ENCODE measurements around the gene LONP2. TPM values are rescaled to one million over a fixed set of nuclear protein-coding genes. Genes with fewer than 3 reads are reported as not detected.

The LONP2 gene, protein sequence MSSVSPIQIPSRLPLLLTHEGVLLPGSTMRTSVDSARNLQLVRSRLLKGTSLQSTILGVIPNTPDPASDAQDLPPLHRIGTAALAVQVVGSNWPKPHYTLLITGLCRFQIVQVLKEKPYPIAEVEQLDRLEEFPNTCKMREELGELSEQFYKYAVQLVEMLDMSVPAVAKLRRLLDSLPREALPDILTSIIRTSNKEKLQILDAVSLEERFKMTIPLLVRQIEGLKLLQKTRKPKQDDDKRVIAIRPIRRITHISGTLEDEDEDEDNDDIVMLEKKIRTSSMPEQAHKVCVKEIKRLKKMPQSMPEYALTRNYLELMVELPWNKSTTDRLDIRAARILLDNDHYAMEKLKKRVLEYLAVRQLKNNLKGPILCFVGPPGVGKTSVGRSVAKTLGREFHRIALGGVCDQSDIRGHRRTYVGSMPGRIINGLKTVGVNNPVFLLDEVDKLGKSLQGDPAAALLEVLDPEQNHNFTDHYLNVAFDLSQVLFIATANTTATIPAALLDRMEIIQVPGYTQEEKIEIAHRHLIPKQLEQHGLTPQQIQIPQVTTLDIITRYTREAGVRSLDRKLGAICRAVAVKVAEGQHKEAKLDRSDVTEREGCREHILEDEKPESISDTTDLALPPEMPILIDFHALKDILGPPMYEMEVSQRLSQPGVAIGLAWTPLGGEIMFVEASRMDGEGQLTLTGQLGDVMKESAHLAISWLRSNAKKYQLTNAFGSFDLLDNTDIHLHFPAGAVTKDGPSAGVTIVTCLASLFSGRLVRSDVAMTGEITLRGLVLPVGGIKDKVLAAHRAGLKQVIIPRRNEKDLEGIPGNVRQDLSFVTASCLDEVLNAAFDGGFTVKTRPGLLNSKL
- polyA plus RNA-seq (ENCODE audit: insufficient read length in 4 of 4): 10 to 100 TPM; 58.0 to 79.5 (median 67.6) TPM

DNA sequence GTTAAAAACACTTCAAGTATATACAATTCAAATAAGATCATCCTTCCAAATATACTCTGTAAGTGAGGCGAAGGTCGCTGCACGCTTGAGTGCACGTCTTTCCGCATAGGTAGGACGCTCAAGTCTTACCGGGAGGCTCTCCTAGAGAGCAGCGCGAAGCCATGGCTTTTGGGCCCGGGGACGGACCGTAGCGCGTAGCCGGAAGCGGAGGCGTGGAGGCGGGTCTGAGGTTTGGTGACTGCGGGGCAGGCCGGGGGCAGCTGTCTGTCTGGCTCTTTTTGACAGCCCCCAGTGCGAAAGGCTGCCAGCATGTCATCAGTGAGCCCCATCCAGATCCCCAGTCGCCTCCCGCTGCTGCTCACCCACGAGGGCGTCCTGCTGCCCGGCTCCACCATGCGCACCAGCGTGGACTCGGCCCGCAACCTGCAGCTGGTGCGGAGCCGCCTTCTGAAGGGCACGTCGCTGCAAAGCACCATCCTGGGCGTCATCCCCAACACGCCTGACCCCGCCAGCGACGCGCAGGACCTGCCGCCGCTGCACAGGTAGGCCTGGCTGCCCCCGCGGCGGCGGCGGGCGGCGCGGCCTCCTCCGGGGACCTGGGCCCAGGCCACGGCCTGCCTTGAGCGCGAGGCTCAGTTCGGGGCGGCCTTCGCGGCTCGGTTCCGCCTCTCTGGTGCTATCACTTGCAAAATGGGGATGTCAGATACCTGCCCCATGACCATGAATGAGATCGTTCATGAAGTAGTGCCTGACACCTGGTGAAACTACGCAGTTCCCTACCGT is at the start of gene LONP2:
TSS of gene LONP2 (plus strand) at position 221 of the 783 bp plus-strand sequence. CDS start at position 310, 89 bp downstream.
- DNase-seq (ENCODE audit: low read depth in 4 of 4, low spot score in 2 of 4): peak; percentile 77 to 88 (median 82)

DNA sequence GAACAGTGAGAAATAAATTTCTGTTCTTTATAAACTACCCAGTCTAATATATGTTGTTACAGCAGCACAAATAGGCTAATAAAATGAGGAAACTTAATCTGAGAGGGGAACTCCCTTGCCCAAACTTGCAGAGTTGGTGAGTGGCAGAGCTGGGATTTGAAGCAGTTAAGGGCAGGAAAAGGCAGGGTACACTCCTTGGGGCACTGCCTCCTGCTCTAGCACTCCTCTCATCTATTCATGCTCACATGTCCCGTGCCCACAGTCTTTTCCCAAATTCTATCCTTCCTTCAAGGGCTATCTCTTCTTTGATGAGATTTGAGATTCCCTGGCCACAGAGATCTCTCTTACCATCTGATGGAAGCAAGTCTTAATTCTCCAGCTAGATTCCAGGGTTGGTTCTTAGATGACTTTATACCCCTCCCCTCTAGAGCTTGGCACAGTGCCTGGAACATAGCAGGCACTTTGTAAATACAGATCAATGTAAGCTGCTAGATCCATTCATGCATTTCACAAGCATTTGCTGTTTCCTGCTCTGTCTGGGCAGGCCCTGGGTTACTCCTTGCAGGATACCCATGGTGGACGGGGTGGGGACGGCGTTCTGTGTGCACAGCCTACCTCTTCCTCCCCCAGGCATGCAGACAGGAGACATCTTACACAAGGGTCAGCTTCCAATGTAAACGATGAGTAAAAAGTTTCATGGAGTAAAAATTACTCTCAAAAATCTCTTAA is 49.1 kb upstream of the LONP2 start:
- DNase-seq (ENCODE audit: low read depth in 4 of 4, low spot score in 2 of 4): peak in 2 of 4 donors; percentile 7 to 12

DNA sequence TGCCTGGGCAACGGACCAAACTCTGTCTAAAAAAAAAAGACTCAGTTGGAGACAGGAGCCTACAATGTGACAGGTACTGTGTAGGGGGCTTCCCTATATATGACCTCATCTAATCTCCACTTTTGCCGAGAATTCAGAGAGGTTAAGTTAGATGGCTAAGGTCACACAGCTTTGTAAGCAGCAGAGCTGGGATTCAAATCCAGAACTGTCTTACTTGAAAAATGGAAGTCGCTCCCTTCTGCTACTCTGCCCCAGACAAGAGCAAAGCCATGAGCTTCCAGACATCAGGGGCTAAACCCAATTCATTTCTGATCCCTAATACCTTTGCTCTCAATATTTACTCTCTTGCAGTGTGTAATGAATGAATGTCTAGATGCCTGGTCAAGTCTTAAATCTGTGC is 46.8 kb upstream of the LONP2 start:
- no peak for DNase-seq (ENCODE audit: low read depth in 4 of 4, low spot score in 2 of 4)

DNA sequence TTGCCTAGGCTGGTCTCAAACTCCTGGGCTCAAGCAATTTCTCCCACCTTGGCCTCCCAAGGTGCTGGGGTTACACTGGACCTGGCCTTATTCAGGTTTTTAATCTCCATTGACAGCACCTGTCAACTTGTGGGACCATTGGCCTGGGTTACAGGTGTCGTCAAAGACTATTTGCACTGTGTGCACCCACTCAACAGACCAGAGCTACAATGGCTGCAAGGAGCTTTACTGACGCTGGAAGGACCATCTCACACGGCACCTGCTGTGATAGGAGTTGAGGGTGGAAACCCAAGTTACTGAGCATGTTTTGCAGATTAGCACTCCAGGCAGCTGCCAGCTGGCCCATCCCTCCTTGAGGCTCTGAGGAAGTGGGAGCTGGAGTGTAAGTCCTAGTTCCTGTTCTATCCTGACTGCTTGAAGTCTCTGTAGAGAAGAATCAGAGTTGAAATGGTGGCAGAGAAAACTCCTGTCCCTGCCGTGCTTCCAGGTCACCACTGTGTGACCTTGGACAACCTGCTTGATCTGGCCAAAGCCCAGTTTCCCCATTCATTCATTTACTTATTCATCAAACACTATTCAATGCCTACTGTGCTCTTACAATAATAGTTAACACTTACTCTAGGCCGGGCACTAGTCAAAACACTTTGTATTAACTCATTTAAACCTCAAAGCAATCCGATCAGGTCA is 42.4 kb upstream of the LONP2 start:
- DNase-seq (ENCODE audit: low read depth in 4 of 4, low spot score in 2 of 4): no peak

DNA sequence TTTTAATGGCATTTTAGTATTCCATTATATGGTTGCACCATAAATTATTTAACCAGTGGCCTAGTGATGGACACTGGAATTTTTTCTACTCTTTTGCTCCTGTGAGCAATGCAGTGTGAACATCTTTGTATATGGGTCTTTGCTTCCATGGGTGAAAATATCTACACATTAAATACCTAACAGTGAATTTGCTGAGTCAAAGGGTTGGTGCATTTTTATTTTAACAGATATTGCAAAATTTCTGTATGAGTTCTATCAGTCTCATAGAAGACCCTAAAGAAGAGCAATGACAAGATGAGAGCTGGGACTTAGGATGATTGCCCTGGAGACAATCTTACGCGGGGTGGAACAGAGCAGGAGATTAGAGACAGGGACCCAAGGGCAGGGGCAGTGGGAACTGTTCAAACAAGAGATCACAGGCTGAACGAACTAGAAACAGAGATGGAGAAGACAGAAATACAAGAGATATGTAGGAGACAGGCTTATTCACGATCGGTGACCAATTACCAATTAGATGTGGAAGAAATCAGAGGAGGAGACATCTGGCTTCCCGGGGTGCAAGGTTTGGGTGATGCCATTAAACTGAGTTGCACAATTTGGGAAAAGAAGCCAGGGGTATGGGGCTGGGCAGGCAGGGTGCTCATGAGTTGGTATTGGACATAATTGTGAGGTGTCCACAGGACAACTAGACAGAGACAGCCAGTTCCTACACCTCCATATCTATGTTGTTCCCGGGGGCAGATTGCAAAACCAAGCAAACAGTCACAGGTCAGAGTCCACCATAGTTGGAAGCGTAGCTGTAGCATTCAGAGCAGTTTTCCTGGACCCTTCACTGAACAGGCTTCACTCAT is 39.9 kb upstream of the LONP2 start:
- no peak for DNase-seq (ENCODE audit: low read depth in 4 of 4, low spot score in 2 of 4)

DNA sequence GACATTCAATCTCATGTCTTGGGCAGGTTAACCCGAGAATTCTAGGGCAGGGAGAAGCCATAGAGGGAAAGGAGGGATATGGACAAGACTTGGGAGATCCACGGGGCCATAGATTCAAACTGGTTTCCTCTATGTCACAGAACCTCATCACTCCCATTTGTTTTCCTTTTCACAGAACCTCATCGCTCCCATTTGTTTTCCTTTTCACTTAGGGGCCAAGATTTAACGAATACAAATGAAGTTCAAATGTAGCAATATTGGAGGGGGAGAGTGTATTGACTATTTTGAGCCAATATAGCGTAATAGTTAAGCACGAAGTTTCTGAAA is 39.3 kb upstream of the LONP2 start:
- no peak for DNase-seq (ENCODE audit: low read depth in 4 of 4, low spot score in 2 of 4)

DNA sequence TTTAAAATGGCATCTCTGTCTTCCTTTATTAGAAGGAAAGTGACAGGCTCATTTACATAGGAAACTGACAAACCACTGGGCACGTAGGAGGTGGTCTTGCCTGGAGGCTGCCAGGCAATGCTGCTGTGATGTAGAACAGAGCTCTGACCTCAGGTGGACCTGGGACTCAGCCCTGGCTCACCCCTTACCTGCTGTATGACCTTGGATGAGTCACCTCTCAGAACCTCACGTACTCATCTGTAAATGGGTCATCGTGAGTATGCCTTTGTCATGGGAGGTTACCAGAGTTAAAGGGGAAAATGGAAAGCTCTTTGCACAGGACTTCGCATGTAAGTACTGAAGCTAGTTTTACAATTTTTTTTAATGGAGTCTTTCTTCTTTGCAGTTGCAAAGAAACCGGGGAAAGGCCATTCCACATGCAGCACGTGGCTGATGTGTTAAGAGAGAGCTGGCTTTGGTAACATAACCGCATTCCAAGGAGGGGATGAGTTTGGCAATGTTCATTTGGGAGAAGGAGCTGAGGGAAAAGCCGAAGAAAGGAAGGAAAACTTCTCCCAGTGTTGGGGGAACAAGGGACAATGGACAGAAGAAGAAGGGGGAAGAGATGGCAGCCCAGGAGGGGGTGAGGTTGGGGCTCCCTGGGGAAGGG is 37.4 kb upstream of the LONP2 start:
- no peak for DNase-seq (ENCODE audit: low read depth in 4 of 4, low spot score in 2 of 4)

DNA sequence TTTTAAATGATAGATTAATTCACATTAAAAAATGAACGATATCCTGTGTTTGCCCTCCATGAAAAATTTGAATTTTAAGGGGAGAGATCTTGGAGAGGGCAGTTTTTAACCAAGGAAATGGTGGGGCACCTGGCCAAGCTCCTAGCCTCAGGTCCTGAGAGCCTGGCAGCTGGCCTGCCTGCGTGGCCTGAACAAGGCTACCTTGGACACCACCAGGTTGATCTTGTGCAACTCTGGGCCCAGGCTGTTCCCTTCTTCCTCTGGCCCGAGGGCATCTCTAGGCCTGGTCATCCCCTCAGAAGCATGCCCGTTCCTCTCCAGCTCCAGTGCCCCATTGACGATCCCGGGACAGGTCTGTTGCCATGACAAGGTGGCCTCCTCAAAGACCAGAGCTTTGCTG is 33.4 kb upstream of the LONP2 start:
- DNase-seq (ENCODE audit: low read depth in 4 of 4, low spot score in 2 of 4): no peak

DNA sequence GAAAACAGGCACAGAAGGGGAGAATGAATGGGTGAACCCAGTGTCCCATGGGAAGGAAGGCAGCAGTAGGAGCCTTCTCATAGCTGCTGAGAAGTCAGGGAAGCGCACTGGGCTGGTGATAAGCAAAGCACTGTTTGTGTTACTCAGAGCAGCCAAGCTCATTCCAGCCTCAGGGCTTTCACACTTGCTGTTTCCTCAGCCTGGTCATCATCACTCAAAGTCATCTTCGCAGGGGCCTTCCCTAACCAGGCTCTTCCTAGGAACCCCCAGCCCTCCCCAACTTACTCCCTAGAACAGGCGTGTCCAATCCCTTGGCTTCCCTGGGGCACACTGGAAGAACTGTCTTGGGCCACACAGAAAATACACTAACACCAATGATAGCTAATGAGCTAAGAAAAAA is 32.1 kb upstream of the LONP2 start:
- DNase-seq (ENCODE audit: low read depth in 4 of 4, low spot score in 2 of 4): no peak

DNA sequence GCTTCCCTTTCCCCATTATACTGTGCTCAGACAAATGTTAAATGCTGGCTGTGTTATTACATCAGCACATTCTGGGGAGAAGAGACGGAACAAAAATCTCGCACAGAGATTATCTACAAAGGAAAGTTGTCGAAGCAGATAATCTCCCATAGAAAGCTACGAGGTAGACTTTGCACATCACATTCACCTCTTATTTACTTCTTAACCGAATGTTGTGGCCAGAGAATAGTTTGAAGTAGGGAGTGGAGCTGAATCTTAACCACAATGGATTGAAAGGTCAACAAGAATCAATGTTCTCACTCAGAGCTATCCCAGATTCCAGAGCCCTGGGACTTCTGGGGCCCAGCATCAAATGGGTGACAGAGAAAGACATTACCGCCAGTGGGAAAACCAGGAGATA is 28.4 kb upstream of the LONP2 start:
- DNase-seq (ENCODE audit: low read depth in 4 of 4, low spot score in 2 of 4): no peak

DNA sequence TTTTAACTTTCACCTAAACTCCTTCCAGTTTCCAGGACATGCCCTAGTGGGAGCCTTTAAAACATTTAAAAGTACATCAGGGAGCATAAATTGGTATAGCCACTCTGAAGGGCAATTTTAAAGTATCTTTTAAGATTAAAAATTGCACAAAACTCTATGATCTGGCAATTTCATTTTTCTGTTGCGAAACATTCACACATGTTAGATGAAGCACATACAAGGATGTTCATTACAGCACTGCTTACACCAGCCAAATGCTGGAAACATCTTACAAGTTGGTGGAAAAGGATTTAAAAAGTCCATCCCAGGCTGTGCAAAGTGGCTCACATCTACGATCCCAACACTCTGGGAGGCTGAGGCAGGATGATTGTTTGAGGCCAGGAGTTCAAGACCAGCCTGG is 26.4 kb upstream of the LONP2 start:
- DNase-seq (ENCODE audit: low read depth in 4 of 4, low spot score in 2 of 4): no peak

DNA sequence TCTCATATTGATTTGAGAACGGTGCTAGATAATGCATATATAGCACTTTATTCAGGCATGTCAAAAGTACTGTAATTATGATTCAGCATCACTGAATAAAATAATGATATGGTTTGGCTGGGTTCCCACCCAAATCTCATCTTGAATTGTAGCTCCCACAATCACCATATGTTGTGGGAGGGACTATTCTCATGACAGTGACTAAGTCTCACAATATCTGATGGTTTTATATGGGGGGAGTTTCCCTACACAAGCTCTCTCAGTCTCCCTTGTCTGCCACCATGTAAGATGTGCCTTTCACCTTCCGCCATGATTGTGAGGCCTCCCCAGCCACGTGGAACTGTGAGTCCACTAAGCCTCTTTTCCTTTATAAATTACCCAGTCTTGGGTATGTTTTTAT is 25.6 kb upstream of the LONP2 start:
- DNase-seq (ENCODE audit: low read depth in 4 of 4, low spot score in 2 of 4): no peak

DNA sequence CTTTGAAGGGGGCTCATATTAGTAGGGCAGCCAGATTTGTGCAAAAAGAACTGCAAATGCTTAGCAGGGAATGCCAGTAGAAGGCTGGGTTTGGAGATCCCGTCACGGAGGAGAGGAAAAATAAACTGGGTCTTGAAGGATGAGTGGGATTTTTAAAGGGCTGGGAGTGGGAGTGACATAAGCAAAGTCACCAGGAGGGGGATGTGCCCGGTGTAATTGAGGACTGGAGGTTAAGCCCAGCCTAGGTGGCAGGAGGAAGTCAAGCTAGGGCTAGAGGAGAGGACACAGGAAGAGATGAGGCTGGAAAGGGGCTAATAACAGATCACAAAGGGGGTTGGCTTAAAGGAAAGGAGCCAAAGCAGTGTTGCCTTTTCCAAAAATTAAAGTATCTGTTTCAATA is 23.2 kb upstream of the LONP2 start:
- no peak for DNase-seq (ENCODE audit: low read depth in 4 of 4, low spot score in 2 of 4)

DNA sequence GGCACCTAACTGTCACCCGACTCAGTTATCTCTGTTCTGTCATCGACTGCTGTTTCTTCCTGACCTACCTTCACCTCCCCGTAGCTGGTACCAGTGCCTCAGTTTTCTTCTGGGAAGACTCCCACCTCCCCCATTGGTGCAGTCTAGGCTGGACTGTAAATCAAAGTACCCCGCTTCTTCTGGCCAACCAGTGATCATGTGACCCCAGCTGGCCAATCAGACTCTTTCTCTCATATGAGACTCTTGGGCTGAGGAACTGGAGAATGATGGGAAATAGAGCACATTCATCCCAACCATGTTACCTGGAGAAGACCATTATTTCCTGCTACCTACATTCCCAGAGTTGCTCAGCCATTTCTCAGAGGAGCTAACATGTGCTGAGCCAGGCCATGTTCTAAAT is 20.6 kb upstream of the LONP2 start:
- DNase-seq (ENCODE audit: low read depth in 4 of 4, low spot score in 2 of 4): no peak

DNA sequence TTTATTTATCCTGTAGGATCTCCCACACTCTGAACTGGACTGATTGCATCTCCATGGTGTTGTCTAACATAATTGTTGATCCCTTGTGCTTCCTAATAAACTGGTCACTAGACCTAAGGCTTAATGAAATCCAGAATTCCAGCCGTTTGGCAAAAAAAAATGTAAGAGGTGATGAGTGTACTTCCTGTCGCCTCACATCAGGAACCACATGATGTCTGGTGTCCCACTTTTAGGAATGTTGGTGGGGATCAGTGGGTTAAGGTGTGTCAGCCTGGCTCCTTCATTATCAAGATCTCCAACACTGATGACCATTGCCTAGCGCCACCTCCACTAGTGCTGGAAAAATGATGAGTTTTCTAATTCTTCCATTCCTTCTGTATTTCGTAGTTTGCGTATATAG is 18.6 kb upstream of the LONP2 start:
- no peak for DNase-seq (ENCODE audit: low read depth in 4 of 4, low spot score in 2 of 4)

DNA sequence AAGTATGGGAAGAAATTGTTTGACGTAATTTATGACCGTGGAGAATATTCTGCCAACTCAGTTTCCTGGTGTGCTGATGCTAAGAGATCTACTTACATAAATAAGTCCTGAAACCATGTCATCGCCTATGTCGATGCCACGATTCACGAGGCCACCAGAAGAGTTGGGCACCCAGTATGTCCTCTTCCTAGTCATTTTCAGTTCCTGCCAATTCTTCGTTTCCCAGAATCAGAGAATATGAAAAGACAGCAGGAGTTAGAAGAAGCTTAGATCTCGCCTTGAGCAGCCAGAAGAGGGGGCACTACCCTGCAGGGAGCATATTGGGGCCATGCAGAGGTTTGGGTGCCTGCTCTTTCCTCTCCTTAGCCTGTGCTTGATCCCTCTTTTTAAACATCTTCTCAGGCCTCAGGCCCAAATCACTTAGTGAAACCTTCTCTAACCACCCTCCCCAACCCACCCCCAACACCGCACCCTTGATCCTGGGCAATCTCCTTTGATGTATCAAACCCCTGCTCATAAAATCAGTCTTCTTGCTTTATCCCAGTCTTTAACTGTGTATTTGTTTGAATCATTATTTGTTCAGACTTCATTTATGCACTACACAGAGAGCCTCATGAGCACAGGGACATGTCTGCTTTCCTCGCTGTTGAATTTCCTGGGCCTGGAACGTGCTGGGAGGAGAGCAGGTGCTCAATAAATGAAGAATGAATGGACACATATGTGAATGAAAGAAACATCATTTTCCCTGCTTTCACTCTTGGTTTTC is 12.2 kb upstream of the LONP2 start:
- no peak for DNase-seq (ENCODE audit: low read depth in 4 of 4, low spot score in 2 of 4)

DNA sequence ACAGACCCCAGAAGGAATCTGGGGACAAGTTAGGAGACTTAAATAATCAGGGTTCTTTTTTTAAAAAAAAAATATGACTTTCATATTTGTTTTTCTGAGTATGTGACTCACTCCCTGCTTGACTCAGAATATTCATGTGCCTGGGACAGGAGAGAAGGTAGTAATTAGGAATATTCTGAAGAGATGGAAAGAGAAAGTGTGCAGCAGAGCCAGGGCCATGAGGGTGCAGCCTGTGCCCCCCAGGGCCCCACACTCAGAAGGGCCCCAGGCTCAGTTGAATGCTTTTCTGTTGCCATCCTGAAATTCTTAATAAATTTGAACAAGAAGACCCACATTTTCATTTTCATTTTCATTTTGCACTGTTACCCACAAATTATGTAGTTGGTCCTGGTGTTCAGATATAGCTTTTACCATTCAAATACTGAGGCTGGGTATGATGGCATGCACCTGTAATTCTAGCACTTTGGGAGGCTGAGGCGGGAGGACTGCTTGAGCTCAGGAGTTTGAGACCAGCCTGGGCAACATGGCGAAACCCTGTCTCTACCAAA is 11.5 kb upstream of the LONP2 start:
- DNase-seq (ENCODE audit: low read depth in 4 of 4, low spot score in 2 of 4): no peak

Data from left renal cortex interstitium (tissue), 4 donors.